Left lung (tissue), 10 donors: Measurements from ENCODE around the gene POU2AF2. TPM values are rescaled to one million over a fixed set of nuclear protein-coding genes. Genes with fewer than 3 reads are reported as not detected.
"Not testable (repeated sequence)": the region's sequence is repeated elsewhere in the genome, so short reads cannot be mapped to it uniquely, and the experiment has no call there.

ENCODE experiments used
- ATAC-seq: fragments of 200-7000 bp; cut with Tn5 transposase; one replicate; pipeline ENCODE4 v1.9.1; 2020; ENCODE audit warnings: moderate library complexity
- DNase-seq, 4 donors: peaks; one replicate each; pipeline ENCODE4 v3.0.0-alpha.2; 2013 to 2020
- H3K27ac ChIP-seq, 2 donors: fragments of 200-600 bp; sonication (generic) in 1 of 2; one replicate each; pipeline versions ENCODE4 v1.5.0 to v1.8.0; 2020 to 2021
- H3K27me3 ChIP-seq, 2 donors: fragments of 200-600 bp; sonication (generic) in 1 of 2; one replicate each; pipeline versions ENCODE4 v1.5.0 to v1.8.0; 2020 to 2021
- H3K36me3 ChIP-seq, 2 donors: fragments of 200-600 bp; sonication (generic) in 1 of 2; one replicate each; pipeline versions ENCODE4 v1.5.0 to v1.8.0; 2020 to 2021
- H3K4me1 ChIP-seq, 2 donors: fragments of 200-600 bp; one replicate each; pipeline ENCODE4 v1.8.0; 2021
- H3K4me3 ChIP-seq, 2 donors: fragments of 200-600 bp; sonication (generic) in 1 of 2; one replicate each; pipeline versions ENCODE4 v1.5.0 to v1.8.0; 2020 to 2021; ENCODE audit warnings: mild to moderate bottlenecking in 1 of 2
- H3K9me3 ChIP-seq, 2 donors: fragments of 200-600 bp; sonication (generic) in 1 of 2; one replicate each; pipeline versions ENCODE4 v1.5.0 to v1.8.0; 2020 to 2021
- CTCF ChIP-seq, 2 donors: fragments of 200-600 bp; sonication (generic) in 1 of 2; IDR thresholded peaks; one replicate each; pipeline versions ENCODE4 v1.5.0 to v1.8.0; 2021; ENCODE audit warnings: antibody characterized with exemption in 2 of 2
- intact Hi-C, 2 donors: fragments of 100-400 bp; cut with DNase I; formaldehyde crosslinking; loops; one replicate each; pipeline versions ENCODE4 v1.11.2 to v1.14.2; 2022
- polyA plus RNA-seq, 6 donors: library from polyadenylated mRNA; unstranded; fragments of 120-200 nt; gene quantifications; one replicate each; pipeline ENCODE4 v1.2.1, GENCODE V29; 2013; ENCODE audit not compliant: insufficient read length in 6 of 6
- total RNA-seq, 2 donors: library from RNA; stranded (reverse); fragmentation: NEBNext Ultra II Directional; extraction: Animal tissue kit (Norgen Biotek cat#: 25700); gene quantifications; one replicate each; pipeline ENCODE4 v1.2.1, GENCODE V29; 2021
- donor health status: DM: no; HTN: yes; CAD: no.
- donor health status: DM: no; HTN: no; CAD: no.

The POU2AF2 gene
- total and polyA plus RNA-seq, 8 donors, result 0.13 to 0.35 (median 0.21) TPM; not detected in 2

GRCh38 chr11:111309215-111309915 is 63.8 kb downstream of the POU2AF2 start:
- peak; percentile 67 for ATAC-seq
- no peaks in the 10 kb centered on the region for H3K9me3 ChIP-seq
- H3K4me3 ChIP-seq, result no peak overlapping the region
- no peak for DNase-seq
- H3K36me3 ChIP-seq, result no peaks in the 10 kb centered on the region
- peaks cover 0 to 7% of the 10 kb centered on the region in 2 donors for H3K27me3 ChIP-seq
- TF ChIP-seq CTCF (IDR thresholded peaks at IDR 0.05), result no peak
- no peaks in the 10 kb centered on the region for H3K4me1 ChIP-seq
- intact Hi-C loops, result no loop called here
- no peak overlapping the region for H3K27ac ChIP-seq

GRCh38 chr11:111310088-111310487 is 64.6 kb downstream of the POU2AF2 start:
- TF ChIP-seq CTCF (IDR thresholded peaks at IDR 0.05), result no peak
- Histone ChIP-seq H3K4me3 (no peak overlapping the region), H3K36me3 (no peaks in the 10 kb centered on the region), H3K27me3 (peaks cover 0 to 7% of the 10 kb centered on the region in 2 donors), H3K9me3 (no peaks in the 10 kb centered on the region), H3K4me1 (no peaks in the 10 kb centered on the region), H3K27ac (no peak overlapping the region)
- intact Hi-C loops, result no loop called here
- DNase-seq (no peak), ATAC-seq (peak; percentile 50)

- intact Hi-C loops, result no loop called here
- H3K36me3 ChIP-seq, result no peaks in the 10 kb centered on the region
- no peaks in the 10 kb centered on the region for H3K4me1 ChIP-seq
- no peak overlapping the region for H3K4me3 ChIP-seq
- no peak overlapping the region for H3K27ac ChIP-seq
- ATAC-seq, result no peak
- no peaks in the 10 kb centered on the region for H3K9me3 ChIP-seq
- H3K27me3 ChIP-seq, result peaks cover 0 to 7% of the 10 kb centered on the region in 2 donors
- no peak for DNase-seq
- TF ChIP-seq CTCF (IDR thresholded peaks at IDR 0.05), result no peak
Observed at GRCh38 chr11:111310723-111311122, 65.2 kb downstream of the POU2AF2 start.

GRCh38 chr11:111312076-111312475 is 66.6 kb downstream of the POU2AF2 start:
- Histone ChIP-seq H3K9me3 (no peaks in the 10 kb centered on the region), H3K4me1 (no peaks in the 10 kb centered on the region), H3K4me3 (no peak overlapping the region), H3K27ac (no peak overlapping the region), H3K27me3 (peaks cover 0 to 7% of the 10 kb centered on the region in 2 donors), H3K36me3 (no peaks in the 10 kb centered on the region)
- intact Hi-C loops, result no loop called here
- no peak for ATAC-seq
- TF ChIP-seq CTCF (IDR thresholded peaks at IDR 0.05), result no peak
- DNase-seq, result no peak

GRCh38 chr11:111319296-111319695 is 73.8 kb downstream of the POU2AF2 start:
- TF ChIP-seq CTCF (IDR thresholded peaks at IDR 0.05), result no peak
- no peak overlapping the region for H3K27ac ChIP-seq
- ATAC-seq, result no peak

GRCh38 chr11:111320199-111320598 is 74.7 kb downstream of the POU2AF2 start:
- ATAC-seq, H3K27ac ChIP-seq, intact Hi-C loops, H3K27me3 ChIP-seq, H3K4me1 ChIP-seq, H3K4me3 ChIP-seq, H3K36me3 ChIP-seq, DNase-seq, H3K9me3 ChIP-seq: not testable (repeated sequence)

More at GRCh38 chr11:111319296-111319695, 73.8 kb downstream of the POU2AF2 start:
- DNase-seq, result no peak
- Histone ChIP-seq H3K4me1 (peaks cover 0 to 5% of the 10 kb centered on the region in 2 donors), H3K4me3 (no peak overlapping the region), H3K9me3 (no peaks in the 10 kb centered on the region), H3K36me3 (no peaks in the 10 kb centered on the region), H3K27me3 (no peaks in the 10 kb centered on the region)
- intact Hi-C loops, result no loop called here
